ENCODE results near the gene ANGPTL1.

GRCh38 chr1:178898401-178898800 lies 27.5 kb upstream of the ANGPTL1 start:
- TF ChIP-seq, protein P1, sequence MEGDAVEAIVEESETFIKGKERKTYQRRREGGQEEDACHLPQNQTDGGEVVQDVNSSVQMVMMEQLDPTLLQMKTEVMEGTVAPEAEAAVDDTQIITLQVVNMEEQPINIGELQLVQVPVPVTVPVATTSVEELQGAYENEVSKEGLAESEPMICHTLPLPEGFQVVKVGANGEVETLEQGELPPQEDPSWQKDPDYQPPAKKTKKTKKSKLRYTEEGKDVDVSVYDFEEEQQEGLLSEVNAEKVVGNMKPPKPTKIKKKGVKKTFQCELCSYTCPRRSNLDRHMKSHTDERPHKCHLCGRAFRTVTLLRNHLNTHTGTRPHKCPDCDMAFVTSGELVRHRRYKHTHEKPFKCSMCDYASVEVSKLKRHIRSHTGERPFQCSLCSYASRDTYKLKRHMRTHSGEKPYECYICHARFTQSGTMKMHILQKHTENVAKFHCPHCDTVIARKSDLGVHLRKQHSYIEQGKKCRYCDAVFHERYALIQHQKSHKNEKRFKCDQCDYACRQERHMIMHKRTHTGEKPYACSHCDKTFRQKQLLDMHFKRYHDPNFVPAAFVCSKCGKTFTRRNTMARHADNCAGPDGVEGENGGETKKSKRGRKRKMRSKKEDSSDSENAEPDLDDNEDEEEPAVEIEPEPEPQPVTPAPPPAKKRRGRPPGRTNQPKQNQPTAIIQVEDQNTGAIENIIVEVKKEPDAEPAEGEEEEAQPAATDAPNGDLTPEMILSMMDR (IDR thresholded peaks at IDR 0.05), result no peak
- TF ChIP-seq POLR2AphosphoS5 (IDR thresholded peaks at IDR 0.05) (no peak), POLR2A (IDR thresholded peaks at IDR 0.05) (no peak)
